Peyer's patch (tissue), 4 donors: ENCODE results near the gene NFIB. TPM values are rescaled to one million over a fixed set of nuclear protein-coding genes. Genes with fewer than 3 reads are reported as not detected.

Experiments
- DNase-seq, 3 donors: peaks; one replicate each; pipeline ENCODE4 v3.0.0-alpha.2; 2017 to 2019
- H3K27ac ChIP-seq, 4 donors: fragments of 200-600 bp; sonication (generic); one replicate each; pipeline ENCODE4 v1.5.1; 2016 to 2019
- H3K27me3 ChIP-seq, 2 donors: fragments of 200-600 bp; sonication (generic); one replicate each; pipeline ENCODE4 v1.5.1; 2019
- H3K36me3 ChIP-seq, 3 donors: fragments of 200-600 bp; sonication (generic); one replicate each; pipeline ENCODE4 v1.5.1; 2016 to 2019
- H3K4me1 ChIP-seq, 4 donors: fragments of 200-600 bp; sonication (generic); one replicate each; pipeline ENCODE4 v1.5.1; 2016 to 2019
- H3K4me3 ChIP-seq, 4 donors: fragments of 200-600 bp; sonication (generic); 1 replicate in 3 of 4; 2 replicates in 1 of 4; pipeline ENCODE4 v1.5.1; 2016 to 2019; ENCODE audit warnings: mild to moderate bottlenecking in 1 of 4
- H3K9me3 ChIP-seq, 4 donors: fragments of 200-600 bp; sonication (generic); one replicate each; pipeline ENCODE4 v1.5.1; 2016 to 2019; ENCODE audit warnings: mild to moderate bottlenecking in 1 of 4
- POLR2A ChIP-seq, 2 donors: fragments of 450-650 bp; IDR thresholded peaks; one replicate each; pipeline ENCODE4 v1.5.1; 2017; ENCODE audit warnings: antibody characterized with exemption in 2 of 2, mild to moderate bottlenecking in 2 of 2, moderate library complexity in 2 of 2
- total RNA-seq, 4 donors: library from RNA; depleted of rRNA; stranded (reverse); fragments of >200 nt; gene quantifications; one replicate each; pipeline ENCODE4 v1.1.0, GENCODE V29; 2016
- TF ChIP-seq, protein P1 (sequence below), 6 experiments: fragments of 450-650 bp in 4 of 6; fragments of 200-600 bp in 2 of 6; sonication (generic) in 1 of 6; IDR thresholded peaks; one replicate each; pipeline ENCODE4 v1.5.1; 2017 to 2019; ENCODE audit warnings: antibody characterized with exemption in 6 of 6, mild to moderate bottlenecking in 3 of 6, moderate library complexity in 1 of 6

Gene NFIB
- total RNA-seq, 4 donors from 2014 or later = 89.7 to 229 (median 159) TPM

DNA sequence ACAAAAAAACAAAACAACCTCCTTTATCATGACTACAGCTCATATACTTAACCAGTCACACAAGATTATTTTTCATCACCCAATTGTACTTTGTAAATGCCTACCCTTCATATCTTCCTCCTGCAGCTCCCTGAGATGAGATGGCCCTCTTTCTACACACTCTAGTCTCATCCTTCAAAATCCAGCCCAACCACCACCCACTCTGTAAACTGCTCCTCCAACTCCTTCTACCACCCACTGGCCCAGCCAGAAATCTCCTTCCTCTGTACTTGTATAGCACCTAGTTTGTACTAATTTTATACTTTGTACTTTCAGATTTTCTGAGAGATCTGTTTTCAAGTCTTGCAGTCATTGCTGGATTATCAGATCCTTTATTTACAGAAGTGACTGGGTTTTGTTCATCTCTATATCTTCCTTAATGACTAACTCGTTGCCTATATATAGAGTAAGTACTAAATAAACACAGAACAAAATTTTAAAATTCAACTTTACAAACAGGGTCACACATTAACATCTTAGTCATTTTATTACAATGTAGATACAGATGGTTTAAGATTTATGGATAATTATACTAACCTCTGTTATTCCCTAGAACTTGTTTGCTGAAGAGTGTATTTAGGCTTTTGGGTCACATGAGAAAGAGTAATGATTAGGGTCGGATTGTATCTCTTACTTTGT lies 155.7 kb downstream of the NFIB start:
- H3K27ac ChIP-seq = no peak overlapping the region
- H3K36me3 ChIP-seq = no peaks in the 10 kb centered on the region
- TF ChIP-seq, protein P1, sequence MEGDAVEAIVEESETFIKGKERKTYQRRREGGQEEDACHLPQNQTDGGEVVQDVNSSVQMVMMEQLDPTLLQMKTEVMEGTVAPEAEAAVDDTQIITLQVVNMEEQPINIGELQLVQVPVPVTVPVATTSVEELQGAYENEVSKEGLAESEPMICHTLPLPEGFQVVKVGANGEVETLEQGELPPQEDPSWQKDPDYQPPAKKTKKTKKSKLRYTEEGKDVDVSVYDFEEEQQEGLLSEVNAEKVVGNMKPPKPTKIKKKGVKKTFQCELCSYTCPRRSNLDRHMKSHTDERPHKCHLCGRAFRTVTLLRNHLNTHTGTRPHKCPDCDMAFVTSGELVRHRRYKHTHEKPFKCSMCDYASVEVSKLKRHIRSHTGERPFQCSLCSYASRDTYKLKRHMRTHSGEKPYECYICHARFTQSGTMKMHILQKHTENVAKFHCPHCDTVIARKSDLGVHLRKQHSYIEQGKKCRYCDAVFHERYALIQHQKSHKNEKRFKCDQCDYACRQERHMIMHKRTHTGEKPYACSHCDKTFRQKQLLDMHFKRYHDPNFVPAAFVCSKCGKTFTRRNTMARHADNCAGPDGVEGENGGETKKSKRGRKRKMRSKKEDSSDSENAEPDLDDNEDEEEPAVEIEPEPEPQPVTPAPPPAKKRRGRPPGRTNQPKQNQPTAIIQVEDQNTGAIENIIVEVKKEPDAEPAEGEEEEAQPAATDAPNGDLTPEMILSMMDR (IDR thresholded peaks at IDR 0.05) = no peak
- TF ChIP-seq POLR2A (IDR thresholded peaks at IDR 0.05) = no peak
- H3K4me3 ChIP-seq = no peak overlapping the region
- peaks cover 0 to 9% (median 0%) of the 10 kb centered on the region in 4 donors for H3K4me1 ChIP-seq
- H3K9me3 ChIP-seq = no peaks in the 10 kb centered on the region
- no peaks in the 10 kb centered on the region for H3K27me3 ChIP-seq
- DNase-seq = no peak

DNA sequence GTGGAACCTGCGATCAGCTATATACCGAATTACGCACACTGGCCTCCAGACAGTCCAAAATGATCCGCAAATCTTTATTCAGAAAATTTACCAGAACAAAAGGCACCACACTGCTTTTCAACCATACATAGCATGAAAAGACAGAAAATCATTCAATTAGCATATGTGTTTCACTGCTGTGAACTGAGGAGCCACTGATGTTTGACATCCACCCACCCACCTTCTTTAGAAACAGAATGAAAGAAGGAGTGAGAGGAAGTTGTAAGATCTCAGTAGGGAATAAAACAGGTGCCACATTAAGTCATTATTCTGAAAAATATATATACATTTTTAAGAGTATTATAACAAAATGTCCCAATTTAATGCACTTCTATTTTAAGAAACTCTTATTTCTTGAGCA lies 156.8 kb downstream of the NFIB start:
- Histone ChIP-seq H3K9me3 (no peaks in the 10 kb centered on the region), H3K4me1 (peaks cover 0 to 9% (median 0%) of the 10 kb centered on the region in 4 donors), H3K36me3 (no peaks in the 10 kb centered on the region), H3K27me3 (no peaks in the 10 kb centered on the region), H3K4me3 (no peak overlapping the region), H3K27ac (no peak overlapping the region)
- TF ChIP-seq POLR2A (IDR thresholded peaks at IDR 0.05) = no peak
- TF ChIP-seq, protein P1 (IDR thresholded peaks at IDR 0.05) = no peak
- no peak for DNase-seq

DNA sequence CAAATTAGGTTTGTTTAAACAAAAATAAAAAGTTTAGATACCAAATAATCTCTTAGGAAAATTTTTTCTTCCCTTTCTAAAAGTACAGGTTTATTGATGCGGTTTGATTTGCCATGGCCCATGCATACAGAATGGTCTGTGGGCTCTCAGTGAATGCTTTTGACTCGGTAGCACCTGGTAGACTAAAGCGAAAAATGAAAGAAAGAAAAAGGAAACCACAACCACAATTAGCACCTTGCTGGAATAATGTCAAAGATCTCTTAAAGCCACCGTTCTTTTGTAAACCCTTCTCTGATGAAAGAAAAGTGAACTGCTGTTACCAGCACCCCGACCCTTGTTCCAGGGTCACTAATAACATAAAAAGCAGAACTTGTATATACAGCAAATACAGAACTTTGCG lies 157.9 kb downstream of the NFIB start:
- DNase-seq = no peak
- Histone ChIP-seq H3K4me3 (no peak overlapping the region), H3K36me3 (no peaks in the 10 kb centered on the region), H3K27ac (no peak overlapping the region), H3K4me1 (peaks cover 0 to 9% (median 0%) of the 10 kb centered on the region in 4 donors), H3K9me3 (no peaks in the 10 kb centered on the region), H3K27me3 (no peaks in the 10 kb centered on the region)
- TF ChIP-seq POLR2A (IDR thresholded peaks at IDR 0.05) = no peak
- TF ChIP-seq, protein P1 (IDR thresholded peaks at IDR 0.05) = no peak

DNA sequence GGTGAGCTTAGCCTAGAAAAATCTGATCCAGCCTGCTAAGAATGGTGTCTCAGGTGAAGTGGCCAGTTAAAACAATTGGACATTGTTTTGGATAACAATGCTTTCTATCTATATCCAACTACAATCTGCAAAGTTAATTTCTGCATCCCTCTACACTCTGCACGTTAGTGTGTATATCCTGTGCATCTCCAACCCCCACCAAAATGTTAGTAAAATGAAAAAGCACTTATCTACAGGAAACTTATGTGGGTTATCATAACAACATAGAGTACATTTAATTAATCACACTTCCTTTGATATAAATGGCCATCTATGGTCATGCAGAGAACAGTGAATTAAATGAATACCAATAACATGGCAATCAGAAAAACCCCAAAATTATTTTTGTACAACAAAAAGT lies 158.7 kb downstream of the NFIB start:
- Histone ChIP-seq H3K4me3 (no peak overlapping the region), H3K36me3 (no peaks in the 10 kb centered on the region), H3K27ac (no peak overlapping the region), H3K4me1 (peaks cover 0 to 9% (median 0%) of the 10 kb centered on the region in 4 donors), H3K27me3 (no peaks in the 10 kb centered on the region), H3K9me3 (no peaks in the 10 kb centered on the region)
- no peak for DNase-seq
- TF ChIP-seq, protein P1 (IDR thresholded peaks at IDR 0.05) = no peak
- no peak for TF ChIP-seq POLR2A (IDR thresholded peaks at IDR 0.05)

DNA sequence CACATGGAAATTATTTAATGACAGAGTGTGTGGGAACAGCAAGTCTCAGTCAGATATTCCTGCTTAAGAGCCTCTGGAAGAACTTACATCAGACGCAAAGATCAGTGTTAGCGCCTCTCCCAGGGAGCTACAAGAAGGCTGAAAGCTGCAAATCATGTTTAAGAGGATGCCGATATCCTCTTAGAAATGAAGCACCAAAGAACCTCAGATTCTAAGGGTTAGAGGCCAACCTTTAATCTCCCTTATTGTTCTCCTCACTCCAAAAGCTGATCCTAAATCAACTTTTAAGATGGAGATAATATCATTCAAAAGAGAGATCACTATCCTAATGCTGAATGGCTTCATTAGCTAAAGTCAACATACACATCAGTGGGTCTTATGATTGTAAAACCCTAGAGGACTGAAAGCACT lies 160.6 kb downstream of the NFIB start:
- no peaks in the 10 kb centered on the region for H3K9me3 ChIP-seq
- no peaks in the 10 kb centered on the region for H3K36me3 ChIP-seq
- no peak overlapping the region for H3K4me3 ChIP-seq
- no peak overlapping the region for H3K27ac ChIP-seq
- H3K27me3 ChIP-seq = no peaks in the 10 kb centered on the region
- TF ChIP-seq, protein P1 (IDR thresholded peaks at IDR 0.05) = no peak
- no peak for TF ChIP-seq POLR2A (IDR thresholded peaks at IDR 0.05)
- no peaks in the 10 kb centered on the region for H3K4me1 ChIP-seq
- DNase-seq = no peak
